B cell (primary cell): ENCODE measurements around the gene MYO16. TPM values are rescaled to one million over a fixed set of nuclear protein-coding genes. Genes with fewer than 3 reads are reported as not detected.

Source experiments
- ATAC-seq: fragments of 200-7000 bp; cut with Tn5 transposase; one replicate; pipeline ENCODE4 v1.10.0; 2021; ENCODE audit warnings: low read depth, mild to moderate bottlenecking, moderate number of reproducible peaks, moderate library complexity
- CTCF ChIA-PET: fragments of 350-600 bp; sonication (Branson Sonifier 250); formaldehyde crosslinking; loops from one replicate; lab custom pipeline; 2021; ENCODE audit warnings: antibody characterized with exemption, inconsistent platforms; lab: Charles Lee
- POLR2A ChIA-PET: fragments of 350-600 bp; sonication (Branson Sonifier 250); formaldehyde crosslinking; loops from one replicate; lab custom pipeline; 2021; ENCODE audit warnings: antibody characterized with exemption; lab: Charles Lee
- DNase-seq: peaks from one replicate; pipeline ENCODE4 v3.0.0; 2013
- H2AFZ ChIP-seq: 2 replicates; pipeline ENCODE4 v1.6.1; 2012; ENCODE audit warnings: mild to moderate bottlenecking, low read depth, low read length; ENCODE audit not compliant: insufficient read depth, poor library complexity, severe bottlenecking
- H3K27ac ChIP-seq, 2 donors: 1 replicate in 1 of 2; 2 replicates in 1 of 2; pipeline ENCODE4 v1.5.1; 2012 to 2013; ENCODE audit warnings: low read length in 2 of 2, mild to moderate bottlenecking in 2 of 2, moderate library complexity in 1 of 2
- H3K27me3 ChIP-seq, 4 experiments: fragments of 200-600 bp in 1 of 4; sonication (generic) in 1 of 4; replicated peaks in 1 of 4; 1 replicate in 2 of 4; 2 replicates in 2 of 4; pipeline versions ENCODE4 v1.6.1 to v1.7.0; 2013 to 2016; ENCODE audit warnings: low read length in 3 of 4, mild to moderate bottlenecking in 2 of 4, mixed read lengths in 1 of 4, moderate library complexity in 1 of 4; ENCODE audit not compliant: insufficient read depth in 4 of 4, control insufficient read depth in 3 of 4; ENCODE audit errors: control extremely low read depth in 1 of 4
- H3K36me3 ChIP-seq, 2 experiments: replicated peaks in 1 of 2; 1 replicate in 1 of 2; 2 replicates in 1 of 2; pipeline versions ENCODE4 v1.6.1 to v1.7.1; 2013; ENCODE audit warnings: low read length in 1 of 2; ENCODE audit not compliant: insufficient read depth in 2 of 2, control insufficient read depth in 1 of 2; ENCODE audit errors: control extremely low read depth in 1 of 2, extremely low read depth in 1 of 2
- H3K4me1 ChIP-seq, 2 donors: fragments of 200-600 bp in 1 of 2; sonication (generic) in 1 of 2; 1 replicate in 1 of 2; 2 replicates in 1 of 2; pipeline versions ENCODE4 v1.5.1 to v1.6.1; 2013 to 2017; ENCODE audit warnings: low read length in 2 of 2; ENCODE audit not compliant: control insufficient read depth in 2 of 2, insufficient read depth in 2 of 2
- H3K4me2 ChIP-seq: replicated peaks from 2 replicates; pipeline ENCODE3; 2012; ENCODE audit warnings: mild to moderate bottlenecking, low read depth, low read length; ENCODE audit not compliant: poor library complexity, severe bottlenecking
- H3K4me3 ChIP-seq, 5 experiments: fragments of 200-600 bp in 1 of 5; sonication (generic) in 1 of 5; 1 replicate in 3 of 5; 2 replicates in 2 of 5; pipeline versions ENCODE4 v1.5.1 to v1.7.0; 2011 to 2016; ENCODE audit warnings: low read length in 4 of 5, mild to moderate bottlenecking in 4 of 5, low read depth in 2 of 5, control low read depth in 1 of 5, moderate library complexity in 1 of 5; ENCODE audit not compliant: insufficient read depth in 1 of 5; ENCODE audit errors: control extremely low read depth in 1 of 5, extremely low read depth in 1 of 5
- H3K79me2 ChIP-seq: fragments of 200-600 bp; sonication (generic); one replicate; pipeline ENCODE4 v1.6.0; 2016; ENCODE audit warnings: low read length; ENCODE audit not compliant: control insufficient read depth, insufficient read depth
- H3K9ac ChIP-seq: fragments of 200-600 bp; sonication (generic); 2 replicates; pipeline ENCODE4 v1.6.1; 2017; ENCODE audit warnings: mild to moderate bottlenecking, low read length, moderate library complexity
- H3K9me3 ChIP-seq, 3 donors: one replicate each; pipeline versions ENCODE4 v1.6.1 to v1.7.1; 2013; ENCODE audit warnings: low read length in 2 of 3; ENCODE audit not compliant: control insufficient read depth in 2 of 3, insufficient read depth in 1 of 3; ENCODE audit errors: control extremely low read depth in 1 of 3
- H4K20me1 ChIP-seq: 2 replicates; pipeline ENCODE4 v1.6.0; 2012; ENCODE audit warnings: mild to moderate bottlenecking, low read length; ENCODE audit not compliant: insufficient read depth, control insufficient read depth, poor library complexity, severe bottlenecking
- H3K27ac Mint-ChIP-seq: one replicate; pipeline ENCODE4 v1.8.0; 2021; ENCODE audit warnings: mixed read lengths
- H3K27me3 Mint-ChIP-seq: one replicate; pipeline ENCODE4 v1.8.0; 2021; ENCODE audit warnings: mixed read lengths
- H3K4me1 Mint-ChIP-seq: one replicate; pipeline ENCODE4 v1.8.0; 2021; ENCODE audit warnings: mixed read lengths
- H3K4me3 Mint-ChIP-seq: one replicate; pipeline ENCODE4 v1.8.0; 2021; ENCODE audit warnings: mixed read lengths
- H3K9me3 Mint-ChIP-seq: one replicate; pipeline ENCODE4 v1.8.0; 2022; ENCODE audit warnings: mixed read lengths; ENCODE audit not compliant: insufficient read depth
- CTCF ChIP-seq: fragments of 200-600 bp; IDR thresholded peaks from one replicate; pipeline ENCODE4 v1.8.0; 2022; ENCODE audit warnings: antibody characterized with exemption, mild to moderate bottlenecking
- EZH2 ChIP-seq: IDR thresholded peaks from 2 replicates; pipeline ENCODE4 v1.6.1; 2012; ENCODE audit warnings: borderline replicate concordance, low read depth, mild to moderate bottlenecking, moderate library complexity, low read length; ENCODE audit not compliant: insufficient read depth, poor library complexity, severe bottlenecking
- WGBS: methylation state at CpG from one replicate; pipeline ENCODE4 v1.1.5; 2013; ENCODE audit warnings: missing lambda C conversion rate; ENCODE audit not compliant: insufficient coverage; 5-methylcytosine and 5-hydroxymethylcytosine counted together
- intact Hi-C: fragments of 100-400 bp; cut with micrococcal nuclease; formaldehyde crosslinking; loops from one replicate; pipeline ENCODE4 v1.10.0; 2022
- polyA plus RNA-seq: library from polyadenylated mRNA; depleted of rRNA; stranded (reverse); fragments of >200 nt; gene quantifications from 2 replicates; pipeline ENCODE4 v1.2.3, GENCODE V29; 2012
- total RNA-seq, 2 donors: library from RNA; stranded (reverse); fragments of 120-200 nt in 1 of 2; gene quantifications; 1 replicate in 1 of 2; 2 replicates in 1 of 2; pipeline versions ENCODE4 v1.2.3 to v1.2.4, GENCODE V29; 2013 to 2022

The MYO16 gene
- total and polyA plus RNA-seq, 2 donors (not counting 1 experiment from before 2014, with no cell fraction given), result not detected

GRCh38 chr13:108656742-108657141 lies 27.3 kb downstream of the MYO16 start:
- 92% methylated on average over 1 of the region's 4 CpGs for WGBS
- no peak overlapping the region for H3K4me2 ChIP-seq
- no peak overlapping the region for H3K27ac ChIP-seq
- Mint-ChIP-seq H3K27me3 (no peaks in the 10 kb centered on the region), H3K4me3 (no peak overlapping the region), H3K4me1 (no peaks in the 10 kb centered on the region), H3K9me3 (peaks cover 3% of the 10 kb centered on the region), H3K27ac (no peak overlapping the region)
- H2AFZ ChIP-seq, result no peak overlapping the region
- intact Hi-C loops, result no loop called here
- ChIA-PET POLR2A (no interaction called here), CTCF (no interaction called here)
- TF ChIP-seq CTCF (no peak), EZH2 (no peak)
- ATAC-seq (no peak), DNase-seq (no peak)
- no peak overlapping the region for H3K4me3 ChIP-seq
- no peaks in the 10 kb centered on the region for H4K20me1 ChIP-seq
- H3K79me2 ChIP-seq, result no peaks in the 10 kb centered on the region
- no peak overlapping the region for H3K9ac ChIP-seq
- no peaks in the 10 kb centered on the region for H3K36me3 ChIP-seq
- H3K4me1 ChIP-seq, result no peaks in the 10 kb centered on the region
- H3K27me3 ChIP-seq, result no peaks in the 10 kb centered on the region
- H3K9me3 ChIP-seq, result peaks cover 0 to 5% (median 1%) of the 10 kb centered on the region in 3 donors

- Mint-ChIP-seq H3K9me3 (peaks cover 3% of the 10 kb centered on the region), H3K27ac (no peak overlapping the region), H3K4me3 (no peak overlapping the region), H3K4me1 (no peaks in the 10 kb centered on the region), H3K27me3 (no peaks in the 10 kb centered on the region)
- no peaks in the 10 kb centered on the region for H3K79me2 ChIP-seq
- H2AFZ ChIP-seq, result no peak overlapping the region
- POLR2A ChIA-PET, result no interaction called here
- H4K20me1 ChIP-seq, result no peaks in the 10 kb centered on the region
- CTCF ChIA-PET, result no interaction called here
- DNase-seq, result no peak
- H3K9me3 ChIP-seq, result peaks cover 0 to 9% (median 1%) of the 10 kb centered on the region in 3 donors
- ATAC-seq, result no peak
- H3K27me3 ChIP-seq, result no peaks in the 10 kb centered on the region
- no peak overlapping the region for H3K4me3 ChIP-seq
- no peak overlapping the region for H3K9ac ChIP-seq
- H3K4me1 ChIP-seq, result no peaks in the 10 kb centered on the region
- no peak overlapping the region for H3K4me2 ChIP-seq
- TF ChIP-seq EZH2, result no peak
- TF ChIP-seq CTCF, result no peak
- WGBS, result no CpG with 5 or more reads among the region's 1 CpG
- no peaks in the 10 kb centered on the region for H3K36me3 ChIP-seq
- intact Hi-C loops, result no loop called here
- H3K27ac ChIP-seq, result no peak overlapping the region
Measured at GRCh38 chr13:108657519-108657918, 28.1 kb downstream of the MYO16 start.
